ENCODE data around the gene HIF3A.

- TF ChIP-seq CTCF (conservative IDR thresholded peaks at IDR 0.05; ENCODE audit: low read depth, low read length) (no peak), EZH2 (IDR thresholded peaks at IDR 0.05; ENCODE audit: low read length, unreplicated experiment) (no peak), EZH2phosphoT487 (IDR thresholded peaks at IDR 0.05; ENCODE audit: borderline replicate concordance, low read length) (no peak)
These were observed 48.3 kb downstream of the HIF3A start for GRCh38 chr19:46345157-46345556.
